ENCODE data around the gene TSPO. TPM values are rescaled to one million over a fixed set of nuclear protein-coding genes. Genes with fewer than 3 reads are reported as not detected.

Gene TSPO
- total RNA-seq, 1 donor from 2014 or later = 524 TPM

DNA sequence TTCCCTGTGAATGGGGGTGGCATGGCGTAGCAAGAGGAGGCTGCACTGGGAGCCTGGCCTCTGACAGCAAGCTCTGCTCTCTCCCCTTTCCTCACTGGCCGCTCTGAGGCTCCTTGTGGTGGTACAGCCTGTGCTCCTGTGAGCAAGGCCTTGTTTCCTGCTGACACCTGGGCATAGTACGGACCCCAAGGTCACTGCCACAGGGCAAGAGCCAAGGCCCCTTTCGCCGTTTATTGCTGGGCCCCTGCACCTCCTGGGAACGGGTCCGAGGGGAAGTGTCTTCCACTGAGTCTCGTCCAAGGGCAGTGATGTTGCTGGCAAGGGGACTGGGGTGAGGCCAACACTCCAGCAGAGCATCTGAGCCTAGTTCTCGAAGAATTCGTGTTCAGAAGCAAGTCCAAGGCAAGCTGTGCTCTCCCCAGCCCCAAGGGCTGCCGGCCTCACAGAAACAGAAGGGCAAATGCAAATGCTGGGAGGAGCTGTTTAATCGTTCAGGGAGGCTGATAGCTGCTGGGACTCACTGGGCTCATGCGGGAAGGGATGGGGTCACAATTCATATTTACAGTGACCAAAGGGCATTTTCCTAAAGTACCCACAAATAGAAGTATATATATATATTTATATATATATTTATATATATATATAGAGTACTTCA lies 51.5 kb downstream of the TSPO start:
- H3K4me3 ChIP-seq (ENCODE audit: low read depth, low read length) = no peak overlapping the region
- no peak for TF ChIP-seq CTCF (conservative IDR thresholded peaks at IDR 0.05; ENCODE audit: low read depth, low read length)
- DNase-seq (ENCODE audit: low read depth) = no peak

DNA sequence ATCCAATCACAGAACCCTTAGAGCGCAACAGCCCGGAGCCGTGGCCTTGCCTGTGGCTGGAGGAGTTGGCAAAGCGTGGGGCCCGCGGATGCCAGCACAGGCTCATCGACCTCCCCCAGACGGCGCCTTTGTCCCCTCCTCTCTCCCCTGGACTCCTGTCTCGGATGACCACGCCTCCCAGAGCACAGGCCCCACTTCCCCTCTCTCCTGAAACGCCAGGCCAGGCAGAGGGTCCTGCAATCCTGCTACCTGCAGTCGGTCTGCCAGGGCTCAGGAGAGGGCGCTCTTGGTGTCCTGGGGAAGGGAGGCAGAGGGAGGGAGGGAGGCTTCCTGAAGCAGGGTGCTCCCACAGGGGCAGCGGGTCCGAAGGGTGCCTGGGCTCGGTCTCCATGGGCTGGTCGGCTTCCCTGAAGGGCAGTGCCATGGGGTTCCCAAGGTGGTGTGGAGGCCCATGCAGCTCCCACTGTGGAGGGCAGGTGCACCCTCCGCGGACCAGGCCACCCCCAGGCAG lies 52.2 kb downstream of the TSPO start:
- TF ChIP-seq CTCF (conservative IDR thresholded peaks at IDR 0.05; ENCODE audit: low read depth, low read length) = no peak
- no peak for DNase-seq (ENCODE audit: low read depth)
- no peak overlapping the region for H3K4me3 ChIP-seq (ENCODE audit: low read depth, low read length)

- no peak overlapping the region for H3K4me3 ChIP-seq (ENCODE audit: low read depth, low read length)
- TF ChIP-seq CTCF (conservative IDR thresholded peaks at IDR 0.05; ENCODE audit: low read depth, low read length) = no peak
- DNase-seq (ENCODE audit: low read depth) = no peak
These were observed 53.9 kb downstream of the TSPO start for GRCh38 chr22:43205261-43205691.

DNA sequence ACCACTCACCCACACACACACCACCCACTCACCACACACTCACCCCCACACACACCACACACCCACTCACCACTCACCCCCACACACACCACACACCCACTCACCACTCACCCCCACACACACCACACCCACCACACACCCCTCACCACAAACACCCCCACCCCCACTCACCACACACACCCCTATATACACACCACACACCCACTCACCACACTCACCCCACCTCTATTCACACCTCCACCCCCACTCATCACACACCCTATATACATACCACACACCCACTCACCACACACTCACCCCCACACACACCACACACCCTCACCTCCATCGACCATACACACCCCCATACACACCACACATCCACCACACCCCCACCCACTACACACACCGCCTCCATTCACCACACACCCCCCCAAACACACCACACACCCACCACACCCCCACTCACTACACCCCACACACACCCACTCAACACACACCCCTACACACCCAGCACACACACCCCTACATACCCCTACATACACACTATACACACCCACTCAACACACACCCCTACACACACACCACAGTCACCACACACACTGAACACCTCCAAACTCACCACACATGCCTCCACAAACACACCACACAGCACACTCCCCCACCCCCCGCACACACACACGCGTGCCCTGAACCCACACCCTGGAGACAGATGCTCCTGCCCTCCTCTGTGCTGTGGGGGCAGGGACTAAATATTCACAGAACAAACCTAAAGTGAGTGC lies 54.6 kb downstream of the TSPO start:
- TF ChIP-seq CTCF (conservative IDR thresholded peaks at IDR 0.05; ENCODE audit: low read depth, low read length) = no peak
- no peak for DNase-seq (ENCODE audit: low read depth)
- H3K4me3 ChIP-seq (ENCODE audit: low read depth, low read length) = no peak overlapping the region

DNA sequence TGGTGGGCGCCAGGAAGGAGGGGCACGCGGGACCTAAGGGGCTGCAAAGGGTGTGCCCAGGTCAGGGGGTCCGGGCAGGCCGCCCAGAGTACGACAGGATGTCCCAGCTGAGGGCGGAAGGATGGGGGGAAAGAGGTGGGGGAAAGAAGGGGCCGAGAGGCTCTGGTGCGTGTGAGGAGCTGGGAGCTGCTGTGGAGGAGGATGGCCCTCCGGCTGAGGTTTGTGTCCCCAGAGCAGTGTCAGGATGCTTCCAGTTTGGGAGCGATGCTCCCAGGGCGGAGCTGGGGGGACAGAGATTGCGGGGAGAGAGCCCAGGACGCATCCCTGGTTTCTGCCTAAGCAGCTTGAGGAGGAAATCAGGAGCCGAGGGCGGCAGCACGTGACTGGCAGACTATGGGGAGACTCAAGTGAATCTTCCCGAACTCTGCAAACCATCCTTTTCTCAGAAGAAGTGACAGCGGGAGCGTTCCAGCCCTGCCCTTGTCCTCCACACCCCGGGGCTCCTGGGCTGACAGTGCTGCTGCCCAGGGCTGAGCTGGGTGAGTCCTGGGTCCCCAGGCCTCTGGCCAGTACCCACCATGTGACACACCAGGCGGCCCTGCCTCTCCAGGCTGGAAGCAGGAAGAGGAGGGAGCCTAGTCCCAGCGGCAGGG lies 55.3 kb downstream of the TSPO start:
- TF ChIP-seq CTCF (conservative IDR thresholded peaks at IDR 0.05; ENCODE audit: low read depth, low read length) = no peak
- DNase-seq (ENCODE audit: low read depth) = no peak
- H3K4me3 ChIP-seq (ENCODE audit: low read depth, low read length) = no peak overlapping the region

- H3K4me3 ChIP-seq (ENCODE audit: low read depth, low read length) = no peak overlapping the region
- DNase-seq (ENCODE audit: low read depth) = no peak
- no peak for TF ChIP-seq CTCF (conservative IDR thresholded peaks at IDR 0.05; ENCODE audit: low read depth, low read length)
These were observed 56.0 kb downstream of the TSPO start for GRCh38 chr22:43207386-43207785.
